Thoracic aorta endothelial cell (primary cell): ENCODE results near the gene GALT. TPM values are rescaled to one million over a fixed set of nuclear protein-coding genes. Genes with fewer than 3 reads are reported as not detected.

Source experiments
- small RNA-seq: library from RNA; depleted of rRNA; stranded (forward); fragments of <200 nt; gene quantifications from one replicate; pipeline ENCODE3, GENCODE V24; 2012
- total RNA-seq: library from RNA; depleted of rRNA; stranded (reverse); fragments of >200 nt; gene quantifications from 2 replicates; pipeline ENCODE4 v1.2.3, GENCODE V29; 2012

The GALT gene
- 22.5 and 26.9 TPM in 2 replicates for total RNA-seq

DNA sequence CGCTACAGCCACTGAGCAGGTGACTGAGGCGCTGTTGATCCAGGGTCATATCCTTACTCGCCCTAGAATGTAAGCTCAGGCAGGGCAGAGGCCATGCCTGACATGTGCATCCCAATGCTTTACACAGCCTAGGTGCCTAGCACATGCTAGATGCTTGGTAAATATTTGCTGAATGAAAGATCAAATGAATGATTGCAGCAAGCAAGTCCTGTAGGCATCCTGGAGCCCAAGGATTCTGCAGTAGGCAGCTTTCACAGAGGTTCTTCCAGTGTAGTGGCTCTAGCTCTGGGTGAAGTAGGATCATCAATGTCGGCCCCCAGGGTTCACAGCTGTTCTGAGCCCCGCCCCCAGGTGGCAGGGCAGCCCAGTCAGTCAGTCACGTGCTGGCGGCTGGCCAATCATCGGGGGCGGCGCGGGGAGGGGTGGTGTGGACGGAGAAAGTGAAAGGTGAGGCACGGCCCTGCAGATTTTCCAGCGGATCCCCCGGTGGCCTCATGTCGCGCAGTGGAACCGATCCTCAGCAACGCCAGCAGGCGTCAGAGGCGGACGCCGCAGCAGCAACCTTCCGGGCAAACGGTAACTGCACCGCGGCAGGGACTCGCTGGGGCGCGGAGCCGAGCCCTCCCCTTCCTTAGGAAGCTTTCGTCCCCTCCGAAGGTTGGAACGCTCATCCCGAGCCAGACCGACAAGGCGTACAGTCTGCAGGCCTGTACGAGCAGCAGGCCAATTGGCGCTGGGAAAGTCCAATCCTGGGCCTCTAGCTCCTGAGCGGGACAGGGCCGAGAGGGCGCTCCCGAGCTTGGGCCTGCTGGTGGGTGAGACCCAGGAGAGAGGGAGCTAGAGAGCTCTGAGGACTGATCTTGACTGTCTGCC lies at the start of gene GALT:
TSS of gene GALT (plus strand) at position 465 of the 873 bp plus-strand sequence. CDS start at position 495, 30 bp downstream.

DNA sequence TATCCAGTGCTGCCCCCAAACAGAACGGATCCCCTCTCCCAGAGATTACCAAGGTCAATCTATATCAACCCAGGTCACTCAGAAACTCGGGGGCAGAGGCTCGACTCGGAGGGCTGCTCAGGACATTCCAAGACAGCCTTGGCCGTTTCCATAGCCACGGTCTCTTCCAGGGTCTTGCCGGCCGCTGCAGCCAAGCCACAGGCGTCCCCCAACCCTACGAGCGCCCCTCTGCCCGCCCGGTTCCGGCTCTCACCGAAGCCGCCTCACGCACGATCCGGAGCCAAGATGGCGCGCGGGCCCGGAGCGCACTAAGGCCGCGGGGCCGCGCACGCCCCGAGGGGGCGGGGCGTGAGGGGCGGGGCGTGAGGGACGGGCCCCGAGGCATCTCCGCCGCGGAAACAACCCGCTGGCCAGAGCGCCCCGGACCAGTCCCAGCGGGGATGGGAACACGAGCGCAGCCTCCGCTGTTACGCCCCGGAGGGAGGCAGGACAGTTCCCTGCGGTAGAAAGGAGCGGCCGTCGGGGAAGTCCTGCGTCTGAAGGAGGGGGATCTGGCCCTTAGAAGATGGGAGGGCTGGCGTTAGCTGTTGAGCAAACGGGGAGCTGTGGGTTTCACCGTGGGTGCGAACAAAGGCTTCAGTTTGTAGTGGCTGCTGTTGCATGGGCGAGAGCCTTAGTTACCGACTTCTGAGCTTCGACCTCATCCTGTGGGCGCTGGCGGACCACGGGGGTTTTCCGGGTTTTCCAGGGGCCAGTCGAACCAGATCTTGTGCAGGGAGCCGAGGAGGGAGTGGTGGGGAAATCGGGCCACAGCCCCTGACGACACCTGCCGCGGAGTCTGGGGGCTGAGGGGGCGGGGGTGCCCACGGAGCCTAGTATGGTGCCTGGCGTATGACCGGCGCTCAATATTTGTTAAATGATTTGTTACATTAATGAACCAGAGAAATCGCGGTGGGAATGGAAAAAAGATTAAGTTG lies 34.4 kb upstream of the GALT start, which contains the start of gene RPP25L:
TSS of gene RPP25L (minus strand) at position 287 of the 977 bp plus-strand sequence. CDS start 801 bp downstream, outside the sequence.

DNA sequence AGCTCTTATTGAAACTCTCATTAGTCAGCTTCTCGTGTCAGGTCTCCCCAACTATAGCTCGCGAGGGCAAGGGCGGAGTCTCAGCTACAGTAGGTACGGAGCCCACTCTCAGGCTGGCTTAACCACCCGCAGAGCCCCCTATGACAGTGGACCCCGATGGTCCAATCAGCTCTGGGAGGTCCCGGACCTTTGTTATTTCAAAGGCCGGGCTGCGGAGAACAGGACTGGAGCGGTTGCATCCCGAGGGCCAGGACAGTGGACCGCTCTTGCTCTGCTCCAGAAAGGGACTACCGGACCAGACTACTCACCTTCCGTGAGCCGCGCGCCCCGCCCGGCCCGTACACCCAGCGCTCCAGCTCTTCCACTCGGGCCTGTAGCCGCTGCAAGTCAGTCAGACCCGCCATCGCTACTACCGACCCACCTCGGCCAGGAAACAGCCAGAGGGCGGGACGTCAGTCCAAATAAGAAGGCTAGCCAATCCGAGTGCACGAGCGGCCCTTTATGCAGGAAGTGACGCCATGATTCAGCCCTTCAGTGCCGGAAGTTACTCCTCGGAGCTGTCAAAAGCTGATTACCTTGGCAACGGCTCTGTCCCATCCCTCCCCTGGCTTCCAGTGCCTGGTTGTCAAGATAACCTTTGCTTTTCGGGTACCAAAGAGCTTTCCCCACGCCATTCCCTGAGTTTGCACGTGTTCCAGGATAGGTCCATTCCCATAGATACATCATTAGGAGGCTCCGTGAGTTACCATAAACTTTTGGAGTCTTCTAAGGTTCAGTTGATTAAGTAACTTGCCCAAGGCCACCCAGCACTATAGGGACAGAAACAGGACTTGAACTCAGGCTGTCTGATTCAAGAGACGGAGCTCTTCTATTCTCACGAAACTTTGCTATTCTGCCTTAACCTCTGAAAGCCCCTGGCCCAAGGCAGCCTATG lies 26.1 kb upstream of the GALT start, which contains the start of gene DCTN3:
TSS of gene DCTN3 (minus strand) at position 435 of the 934 bp plus-strand sequence. CDS start at position 404, 31 bp downstream.

DNA sequence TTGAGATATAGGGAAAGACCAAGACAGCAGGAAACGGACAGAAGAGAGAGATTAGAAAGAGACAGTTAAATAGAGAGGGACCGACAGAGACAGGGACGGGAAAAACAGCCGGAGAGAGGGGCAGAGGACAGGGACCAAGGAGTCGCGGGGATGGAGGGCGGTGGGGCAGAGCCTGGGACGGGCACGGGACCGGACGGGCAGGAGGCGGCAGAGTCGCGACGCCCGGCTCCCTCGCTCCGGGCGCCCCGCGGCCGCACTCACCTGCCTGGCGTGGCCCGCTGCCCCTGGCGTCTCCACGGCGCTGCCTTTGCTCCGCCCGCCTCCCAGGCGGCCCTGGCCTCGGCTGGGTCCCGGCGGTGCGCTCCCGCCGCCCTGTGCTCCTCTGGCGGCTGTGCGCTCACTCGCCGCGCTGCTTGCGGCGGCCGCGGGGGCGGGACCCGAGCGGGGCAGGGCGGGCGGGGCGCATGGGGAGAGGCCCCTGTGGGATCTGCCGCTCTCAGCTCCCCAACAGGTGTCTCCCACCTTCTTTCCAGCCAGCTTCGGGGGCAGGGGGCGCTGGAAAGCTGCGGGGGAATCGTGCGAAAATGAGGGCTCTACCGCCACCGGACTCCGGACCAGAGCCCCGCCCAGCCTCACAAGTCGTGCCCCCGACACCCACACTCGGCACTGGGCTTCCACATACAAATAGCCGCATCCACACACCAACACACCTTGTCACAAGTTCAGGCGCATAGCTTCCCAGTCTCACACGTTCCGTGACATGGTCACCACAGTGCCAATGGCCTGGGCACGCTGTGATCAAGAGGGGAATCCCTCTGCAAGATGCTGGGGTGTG lies 17.6 kb upstream of the GALT start, which contains the start of gene ARID3C:
TSS of gene ARID3C (minus strand) at position 411 of the 835 bp plus-strand sequence. CDS start 1,052 bp downstream, outside the sequence.

DNA sequence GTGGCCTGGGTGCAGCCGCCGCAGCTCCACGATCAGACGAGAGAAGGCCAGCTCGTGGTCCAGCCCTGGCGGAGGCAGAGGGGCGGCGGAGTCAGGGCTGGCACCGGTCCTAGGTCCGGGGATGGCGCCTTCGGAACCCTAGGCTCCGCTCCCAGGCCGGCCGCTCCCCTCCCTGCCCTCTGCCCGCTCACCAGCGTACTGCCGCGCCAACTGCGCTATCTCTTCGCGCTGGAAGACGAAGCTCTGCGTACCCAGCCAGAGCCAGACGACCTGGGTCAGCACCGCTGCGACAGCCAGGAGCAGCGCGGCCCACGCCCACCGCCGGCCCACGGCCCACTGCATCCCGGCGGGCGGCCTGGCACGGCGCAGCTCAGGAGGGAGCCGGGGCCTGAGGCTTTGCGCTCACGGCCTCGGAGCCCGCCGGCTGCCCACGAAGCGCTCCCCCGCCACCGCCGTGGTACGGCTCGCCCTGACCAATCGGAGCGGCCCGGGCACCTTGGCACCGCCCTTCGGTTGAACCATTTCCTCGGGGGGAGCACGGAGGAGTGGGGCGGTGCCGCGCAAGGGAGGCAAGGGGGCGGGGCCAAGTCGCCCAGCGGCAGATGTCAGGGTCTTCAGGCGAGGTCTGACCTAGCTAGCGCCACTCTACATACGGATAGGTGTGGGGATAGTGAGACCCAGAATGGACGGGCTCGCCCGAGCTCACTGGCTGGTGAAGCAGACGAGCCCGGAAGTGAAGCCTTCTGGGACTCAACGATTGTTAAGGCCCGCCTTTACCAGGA lies 8.9 kb upstream of the GALT start, which contains the start of gene SIGMAR1:
TSS of gene SIGMAR1 (minus strand) at position 432 of the 782 bp plus-strand sequence. CDS start at position 342, 90 bp downstream.

DNA sequence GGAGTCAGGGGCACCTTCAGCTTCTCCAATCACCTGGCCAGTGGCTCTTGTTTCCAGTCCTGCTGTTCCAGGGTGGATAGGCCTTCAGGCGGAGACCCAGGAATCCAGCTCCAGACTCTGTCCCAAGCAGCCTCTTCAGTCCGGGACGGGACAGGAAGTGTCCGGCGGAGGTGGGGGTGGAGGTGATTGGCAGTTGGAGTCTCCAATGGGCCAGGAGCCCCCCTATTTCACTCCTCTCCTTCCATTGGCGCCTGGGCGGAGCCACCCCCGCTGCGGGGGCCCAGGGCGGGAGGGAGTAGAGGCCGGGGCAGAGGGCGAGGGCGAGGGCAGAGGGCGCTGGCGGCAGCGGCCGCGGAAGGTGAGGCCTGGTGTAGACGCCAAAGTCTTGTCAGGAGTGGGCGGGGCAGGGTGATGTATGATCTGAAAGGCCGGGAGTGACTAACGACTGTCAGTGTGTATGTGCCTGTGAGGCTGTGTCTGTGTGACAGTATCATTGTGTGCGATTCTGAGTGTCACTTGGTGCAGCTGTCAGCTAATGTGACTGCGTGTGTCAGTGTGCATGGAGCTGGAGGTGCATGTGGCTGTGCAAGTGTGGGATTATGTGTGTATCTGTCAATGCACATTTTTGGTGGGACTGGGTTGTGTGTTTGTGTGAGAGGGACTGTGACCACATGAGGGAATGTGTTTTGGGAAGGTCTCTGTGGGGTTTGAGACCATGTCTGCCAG lies 5.6 kb downstream of the GALT start, which contains the start of gene IL11RA:
TSS of gene IL11RA (plus strand) at position 310 of the 726 bp plus-strand sequence. CDS start 3,033 bp downstream, outside the sequence.

DNA sequence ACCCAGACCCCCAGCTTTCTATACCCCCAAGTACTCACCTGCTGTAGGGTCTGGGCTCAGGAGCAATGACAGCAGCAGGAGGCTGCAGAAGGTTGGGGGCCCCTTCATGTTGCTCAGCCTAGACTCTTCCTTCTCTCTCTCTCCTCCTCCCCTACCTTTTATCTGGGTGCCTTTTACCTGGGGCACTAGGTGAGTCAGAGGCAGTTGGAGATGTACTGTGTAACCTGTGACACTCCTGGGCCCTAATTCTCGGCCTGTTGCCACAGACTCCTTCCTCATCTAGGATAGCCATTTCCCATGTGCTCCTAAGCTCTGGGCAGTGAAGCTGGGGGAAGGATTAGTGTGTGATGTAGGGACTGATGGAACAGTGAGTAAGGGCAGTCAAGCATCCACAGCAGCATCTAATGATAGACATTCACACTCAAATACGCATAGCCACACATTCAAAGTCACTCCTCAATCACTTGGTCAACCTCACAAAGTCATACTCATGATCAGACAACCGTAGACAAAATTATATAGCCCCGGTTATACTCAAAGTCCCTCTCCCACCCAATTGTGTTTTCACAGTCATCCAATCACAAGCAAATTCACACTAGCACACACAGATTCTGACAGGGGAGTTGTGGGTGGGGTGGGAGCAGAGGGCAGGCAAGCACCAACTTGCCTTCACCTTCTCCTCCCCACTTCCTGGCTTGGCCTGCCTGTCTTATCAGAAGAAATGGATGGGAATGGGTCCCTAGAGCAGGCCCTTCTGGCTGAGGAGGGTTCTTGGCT lies 16.2 kb downstream of the GALT start, which contains the start of gene CCL27:
TSS of gene CCL27 (minus strand) at position 132 of the 777 bp plus-strand sequence. CDS start at position 108, 24 bp downstream.

DNA sequence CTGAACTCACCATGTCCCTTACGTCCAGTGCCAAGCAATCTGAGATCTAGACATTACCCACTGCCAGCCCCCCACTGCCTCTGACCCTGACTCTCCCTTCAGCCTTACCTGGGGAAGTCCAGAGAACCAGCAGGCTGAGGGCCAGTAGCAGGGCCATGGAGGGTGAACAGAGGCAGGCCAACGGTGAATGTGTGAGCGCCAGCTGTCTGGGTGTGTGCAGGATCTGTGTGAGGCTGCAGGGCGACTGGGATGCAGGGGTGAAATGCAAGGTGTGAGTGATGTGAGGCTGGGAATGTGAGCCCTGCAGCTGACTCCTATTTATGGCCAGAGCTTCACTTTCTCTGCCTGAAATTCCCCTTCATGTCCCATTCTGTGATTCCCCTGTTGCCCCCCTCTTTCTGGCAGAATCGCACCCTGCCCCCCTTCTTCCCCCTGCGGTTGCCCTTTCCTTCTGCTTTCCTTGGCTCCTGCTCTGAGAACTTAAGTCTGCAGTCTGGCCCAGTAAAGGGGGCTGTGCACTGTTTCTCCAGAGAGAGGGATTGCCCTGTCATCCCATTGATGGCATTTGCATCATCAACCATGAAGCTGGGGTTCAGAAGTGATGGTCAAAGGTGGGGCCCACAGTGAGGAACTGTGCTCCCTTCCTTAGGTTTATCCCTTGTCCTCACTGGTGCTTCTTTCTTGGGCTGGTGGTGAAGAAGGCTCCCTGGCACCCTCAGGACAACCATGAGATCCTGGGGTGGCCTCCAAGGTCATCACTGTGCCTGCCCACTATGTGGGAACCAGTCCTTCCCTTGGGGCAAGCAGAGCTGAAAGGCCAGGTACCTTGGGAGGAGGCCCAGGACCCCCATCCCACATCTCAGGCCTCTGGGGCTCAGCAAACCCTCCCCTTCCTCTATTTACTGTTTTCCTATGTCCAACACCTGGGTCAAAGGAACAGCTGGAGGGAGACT lies 44.8 kb downstream of the GALT start, which contains the start of gene CCL19:
TSS of gene CCL19 (minus strand) at position 294 of the 953 bp plus-strand sequence. CDS start at position 157, 137 bp downstream.

Small RNA genes within 50 kb of the gene (small RNA-seq; reads per million reads assigned to genes)
- not detected for gene CCL27

Other genes starting within 250 kb of the GALT start
- 18.8 and 25.6 TPM in 2 replicates for gene FAM219A, start 188.1 kb upstream of the GALT start, total RNA-seq
- gene DNAI1, start 187.9 kb upstream of the GALT start, total RNA-seq = 0.07 TPM in 1 of 2 replicates, not detected in the other
- 0.22 TPM in 1 of 2 replicates, not detected in the other for gene ENHO, start 123.7 kb upstream of the GALT start, total RNA-seq
- gene CNTFR, start 57.0 kb upstream of the GALT start, total RNA-seq = not detected in 2 replicates
- 13.6 and 16.2 TPM in 2 replicates for gene RPP25L, start 34.6 kb upstream of the GALT start, total RNA-seq
- 62.6 and 71.4 TPM in 2 replicates for gene DCTN3, start 26.2 kb upstream of the GALT start, total RNA-seq
- gene ARID3C, start 17.6 kb upstream of the GALT start, total RNA-seq = 0.07 TPM in 1 of 2 replicates, not detected in the other
- 73.8 and 123 TPM in 2 replicates for gene SIGMAR1, start 8.9 kb upstream of the GALT start, total RNA-seq
- 4.8 and 5.7 TPM in 2 replicates for gene IL11RA, start 5.5 kb downstream of the GALT start, total RNA-seq
- not detected in 2 replicates for gene CCL27, start 16.0 kb downstream of the GALT start, total RNA-seq
- gene CCL19, start 44.6 kb downstream of the GALT start, total RNA-seq = not detected in 2 replicates
- gene CCL21, start 63.5 kb downstream of the GALT start, total RNA-seq = not detected in 2 replicates